Endothelial cell of umbilical vein (primary cell): ENCODE results near the gene SLC30A2. TPM values are rescaled to one million over a fixed set of nuclear protein-coding genes. Genes with fewer than 3 reads are reported as not detected.

ENCODE experiments used
- BruUV-seq: library from RNA; stranded (reverse); fragments of 400-500 nt; replicated peaks from 2 replicates; lab custom pipeline; 2021; lab: Mats Ljungman, UMichigan
- CTCF ChIA-PET: fragments of 300-600, 350-600 bp; sonication (Branson Sonifier 250); formaldehyde crosslinking; loops from one replicate; lab custom pipeline; 2021; ENCODE audit warnings: antibody characterized with exemption, inconsistent platforms; lab: Charles Lee
- POLR2A ChIA-PET: fragments of 300-600, 350-600 bp; sonication (Branson Sonifier 250); formaldehyde crosslinking; loops from one replicate; lab custom pipeline; 2021; ENCODE audit warnings: antibody characterized with exemption, inconsistent platforms; lab: Charles Lee
- DNase-seq: peaks from one replicate; pipeline ENCODE4 v3.0.0-alpha.2; 2011; ENCODE audit warnings: low read depth, low spot score
- FAIRE-seq: peaks from 2 replicates; lab custom pipeline; 2011; peaks lifted over from hg19 to GRCh38; lab: Jason Lieb, UNC
- H2AFZ ChIP-seq: 2 replicates; pipeline ENCODE4 v1.6.0; 2012; ENCODE audit warnings: low read depth, low read length, control low read depth, inconsistent platforms
- H3K27ac ChIP-seq: 2 replicates; pipeline ENCODE4 v1.5.1; 2011; ENCODE audit warnings: low read depth, mild to moderate bottlenecking, control low read depth, low read length, moderate library complexity; ENCODE audit not compliant: insufficient read depth
- H3K27me3 ChIP-seq, 2 experiments: 2 replicates each; pipeline versions ENCODE4 v1.6.0 to v1.6.1; 2011; ENCODE audit warnings: low read length in 2 of 2, mixed read lengths in 1 of 2; ENCODE audit not compliant: control insufficient read depth in 2 of 2, insufficient read depth in 2 of 2
- H3K36me3 ChIP-seq, 2 experiments: 2 replicates in 1 of 2; 3 replicates in 1 of 2; pipeline ENCODE4 v1.5.1; 2011; ENCODE audit warnings: low read length in 2 of 2, mild to moderate bottlenecking in 1 of 2, moderate library complexity in 1 of 2; ENCODE audit not compliant: control insufficient read depth in 2 of 2, insufficient read depth in 2 of 2; ENCODE audit errors: extremely low read depth in 1 of 2
- H3K4me1 ChIP-seq: 3 replicates; pipeline ENCODE4 v1.5.1; 2011; ENCODE audit warnings: mild to moderate bottlenecking, low read length; ENCODE audit not compliant: control insufficient read depth, insufficient read depth; ENCODE audit errors: extremely low read depth
- H3K4me2 ChIP-seq: 2 replicates; pipeline ENCODE4 v1.6.1; 2011; ENCODE audit warnings: low read length, control low read depth, mixed read lengths; ENCODE audit not compliant: insufficient read depth
- H3K4me3 ChIP-seq, 3 experiments: fragments of 200-600 bp in 1 of 3; sonication (generic), shearing (Covaris generic) in 1 of 3; replicated peaks in 1 of 3; 2 replicates each; pipeline ENCODE4 v1.5.1; 2011 to 2016; ENCODE audit warnings: control low read depth in 3 of 3, low read length in 3 of 3, mild to moderate bottlenecking in 2 of 3, inconsistent platforms in 1 of 3, low read depth in 1 of 3, moderate library complexity in 1 of 3; ENCODE audit not compliant: insufficient read depth in 1 of 3
- H3K79me2 ChIP-seq: 2 replicates; pipeline ENCODE4 v1.6.0; 2012; ENCODE audit warnings: low read length, inconsistent platforms; ENCODE audit not compliant: control insufficient read depth, insufficient read depth
- H3K9ac ChIP-seq: replicated peaks from 2 replicates; pipeline ENCODE3; 2011; ENCODE audit warnings: low read length, control low read depth; ENCODE audit not compliant: insufficient read depth; ENCODE audit errors: extremely low read depth
- H3K9me1 ChIP-seq: replicated peaks from 3 replicates; pipeline ENCODE4 v1.6.0; 2011; ENCODE audit warnings: mild to moderate bottlenecking, low read length; ENCODE audit not compliant: control insufficient read depth, insufficient read depth; ENCODE audit errors: extremely low read depth
- H3K9me3 ChIP-seq: replicated peaks from 2 replicates; pipeline ENCODE4 v1.5.1; 2012; ENCODE audit warnings: low read length, inconsistent platforms; ENCODE audit not compliant: control insufficient read depth, insufficient read depth
- H4K20me1 ChIP-seq: replicated peaks from 2 replicates; pipeline ENCODE3; 2011; ENCODE audit warnings: mild to moderate bottlenecking, low read length; ENCODE audit not compliant: control insufficient read depth, insufficient read depth; ENCODE audit errors: extremely low read depth
- FOS ChIP-seq: IDR thresholded peaks from 2 replicates; pipeline ENCODE4 v1.6.1; 2011; ENCODE audit warnings: mild to moderate bottlenecking, low read length, moderate library complexity, borderline replicate concordance; ENCODE audit not compliant: insufficient read depth
- GATA2 ChIP-seq: IDR thresholded peaks from 2 replicates; pipeline ENCODE4 v1.7.0; 2011; ENCODE audit warnings: low read depth, mild to moderate bottlenecking, moderate library complexity, mixed read lengths, low read length; ENCODE audit not compliant: insufficient read length, insufficient read depth
- JUN ChIP-seq: IDR thresholded peaks from 2 replicates; pipeline ENCODE4 v1.6.1; 2011; ENCODE audit warnings: borderline replicate concordance, low read depth; ENCODE audit not compliant: insufficient read length, insufficient read depth
- MAX ChIP-seq: IDR thresholded peaks from 2 replicates; pipeline ENCODE4 v1.6.1; 2011; ENCODE audit not compliant: insufficient read depth, insufficient read length
- MYC ChIP-seq: IDR thresholded peaks from one replicate; pipeline ENCODE4 v1.6.1; 2011; ENCODE audit warnings: mild to moderate bottlenecking, low read depth, low read length
- dilution Hi-C: fragments of 300-500 bp; cut with MboI; formaldehyde crosslinking; loops from one replicate; pipeline ENCODE4 v1.15.0; 2019; ENCODE audit warnings: low sequenced_read_pairs; ENCODE audit not compliant: extremely low pct_ligation_motif_present
- intact Hi-C: fragments of 100-400 bp; cut with micrococcal nuclease; formaldehyde crosslinking; loops from one replicate; pipeline ENCODE4 v1.10.0; 2022
- polyA plus RNA-seq, 4 experiments: library from polyadenylated mRNA; depleted of rRNA in 3 of 4; stranded (reverse) in 3 of 4; unstranded in 1 of 4; fragments of >200 nt; gene quantifications; 2 replicates each; pipeline versions ENCODE4 v1.2.1 to v1.2.3, GENCODE V29; 2011 to 2012; ENCODE audit warnings: missing spikeins in 1 of 4
- total RNA-seq: library from RNA; stranded (reverse); gene quantifications from 2 replicates; pipeline ENCODE4 v1.2.3, GENCODE V29; 2021

Gene SLC30A2
- total and polyA plus RNA-seq, 2 donors (not counting 3 experiments of a cell fraction or from before 2014, with no cell fraction given) = not detected

GRCh38 chr1:26067432-26067911 lies 21.6 kb upstream of the SLC30A2 start, which contains the start of gene TRIM63:
Gene TRIM63 (minus strand): TSS chr1:26067630. CDS start chr1:26067494, 136 bp downstream.
- no peak within 1 kb of the TSS for H3K9ac ChIP-seq
- no peaks in the 10 kb centered on the region for H3K9me3 ChIP-seq
- dilution Hi-C loops = no loop called here
- H3K79me2 ChIP-seq = no peaks in the 10 kb centered on the region
- H3K27me3 ChIP-seq = peaks cover 2 to 7% of the 10 kb centered on the region in 2 experiments
- H3K4me2 ChIP-seq = no peak within 1 kb of the TSS
- H3K27ac ChIP-seq = no peak within 1 kb of the TSS
- CTCF ChIA-PET = interaction anchor here (0.9 to 2.2 kb wide), 2 partner anchors 10 to 78 kb away, joined by 3 to 8 read pairs; no protein-coding TSS in a partner anchor
- intact Hi-C loops = no loop called here
- POLR2A ChIA-PET = no interaction called here
- no peak for DNase-seq
- no peaks in the 10 kb centered on the region for H3K4me1 ChIP-seq
- no peak for FAIRE-seq
- H2AFZ ChIP-seq = no peak within 1 kb of the TSS
- BruUV-seq = no TSS peak
- H3K4me3 ChIP-seq = no peak within 1 kb of the TSS
- no peaks in the 10 kb centered on the region for H3K9me1 ChIP-seq
- TF ChIP-seq JUN = no peak
- TF ChIP-seq GATA2 = no peak
- no peaks in the 10 kb centered on the region for H4K20me1 ChIP-seq
- no peaks in the 10 kb centered on the region for H3K36me3 ChIP-seq

GRCh38 chr1:26066857-26067256 lies 20.9 kb upstream of the SLC30A2 start:
- FAIRE-seq (no peak), DNase-seq (no peak)
- H3K4me1 ChIP-seq = no peaks in the 10 kb centered on the region
- no peak overlapping the region for H3K4me3 ChIP-seq
- no peak overlapping the region for H3K27ac ChIP-seq
- H3K27me3 ChIP-seq = peaks cover 2 to 7% of the 10 kb centered on the region in 2 experiments
- intact Hi-C loops = no loop called here
- no peaks in the 10 kb centered on the region for H4K20me1 ChIP-seq
- ChIA-PET POLR2A (no interaction called here), CTCF (interaction anchor here (0.8 to 2.2 kb wide), 3 partner anchors 11 to 78 kb away, joined by 3 to 8 read pairs (median 3); no protein-coding TSS in a partner anchor)
- no peak overlapping the region for H3K4me2 ChIP-seq
- no peak overlapping the region for H2AFZ ChIP-seq
- H3K9ac ChIP-seq = no peak overlapping the region
- dilution Hi-C loops = no loop called here
- BruUV-seq = no TSS peak
- no peaks in the 10 kb centered on the region for H3K36me3 ChIP-seq
- H3K9me3 ChIP-seq = no peaks in the 10 kb centered on the region
- H3K9me1 ChIP-seq = no peaks in the 10 kb centered on the region
- TF ChIP-seq FOS = no peak
- no peak for TF ChIP-seq GATA2
- TF ChIP-seq JUN = no peak
- no peak for TF ChIP-seq MAX
- no peak for TF ChIP-seq MYC
- H3K79me2 ChIP-seq = no peaks in the 10 kb centered on the region
